ENCODE measurements around the gene UBXN11.

- TF ChIP-seq POLR2A (IDR thresholded peaks at IDR 0.05; ENCODE audit: low read depth, low read length): no peak
- no peak for TF ChIP-seq POLR2AphosphoS5 (IDR thresholded peaks at IDR 0.05; ENCODE audit: low read depth, low read length)
- TF ChIP-seq TAF1 (IDR thresholded peaks at IDR 0.05; ENCODE audit: borderline replicate concordance, low read depth, low read length): no peak
These were observed 69.0 kb downstream of the UBXN11 start for GRCh38 chr1:26237230-26237966.

All from GM12892 (cell line).